Stimulated activated CD8-positive, alpha-beta memory T cell treated with anti-CD3 and anti-CD28 coated beads, Interleukin-7, amount 100 ng/mL, for 4 hours (primary cell): Measurements from ENCODE around the gene KCNK13.
"Not testable (repeated sequence)": the region's sequence is repeated elsewhere in the genome, so short reads cannot be mapped to it uniquely, and the experiment has no call there.

Experiments
- DNase-seq, 2 donors: peaks; one replicate each; pipeline ENCODE4 v3.0.0-alpha.2; 2020; ENCODE audit warnings: low read depth in 2 of 2

KCNK13 gene

GRCh38 chr14:90060965-90061684, 669 bp upstream of the KCNK13 start:
- DNase-seq: no peak

- DNase-seq: no peak
These were observed 467 bp downstream of the KCNK13 start for GRCh38 chr14:90062127-90062794.

- no peak for DNase-seq
These were observed 1.2 kb downstream of the KCNK13 start for GRCh38 chr14:90062822-90063539.

- DNase-seq: no peak
These were observed 10.6 kb downstream of the KCNK13 start for GRCh38 chr14:90072350-90072749.

- DNase-seq: no peak
These were observed 17.8 kb downstream of the KCNK13 start for GRCh38 chr14:90079576-90079975.

- no peak for DNase-seq
These were observed 25.6 kb downstream of the KCNK13 start for GRCh38 chr14:90087433-90087832.

GRCh38 chr14:90088176-90088575, 26.4 kb downstream of the KCNK13 start:
- no peak for DNase-seq

GRCh38 chr14:90089486-90089885, 27.7 kb downstream of the KCNK13 start:
- DNase-seq: not testable (repeated sequence)

- no peak for DNase-seq
These were observed 29.6 kb downstream of the KCNK13 start for GRCh38 chr14:90091393-90091792.

GRCh38 chr14:90093942-90094595, 32.3 kb downstream of the KCNK13 start:
- DNase-seq: no peak

- no peak for DNase-seq
These were observed 33.3 kb downstream of the KCNK13 start for GRCh38 chr14:90095096-90095495.

- DNase-seq: no peak
These were observed 34.8 kb downstream of the KCNK13 start for GRCh38 chr14:90096566-90096965.

GRCh38 chr14:90103808-90104207, 42.0 kb downstream of the KCNK13 start:
- no peak for DNase-seq

- DNase-seq: no peak
These were observed 44.0 kb downstream of the KCNK13 start for GRCh38 chr14:90105756-90106155.

- no peak for DNase-seq
These were observed 46.0 kb downstream of the KCNK13 start for GRCh38 chr14:90107789-90108188.

GRCh38 chr14:90109858-90110257, 48.1 kb downstream of the KCNK13 start:
- DNase-seq: no peak

- DNase-seq: no peak
These were observed 50.2 kb downstream of the KCNK13 start for GRCh38 chr14:90111895-90112534.

GRCh38 chr14:90114554-90114953, 52.8 kb downstream of the KCNK13 start:
- DNase-seq: no peak

GRCh38 chr14:90115780-90116179, 54.0 kb downstream of the KCNK13 start:
- no peak for DNase-seq

GRCh38 chr14:90116444-90116843, 54.6 kb downstream of the KCNK13 start:
- DNase-seq: no peak

GRCh38 chr14:90118027-90118426, 56.2 kb downstream of the KCNK13 start:
- DNase-seq: no peak

- DNase-seq: no peak
These were observed 64.5 kb downstream of the KCNK13 start for GRCh38 chr14:90126260-90126659.
